Transverse colon (tissue), 4 donors: ENCODE measurements around the gene TIMM22. TPM values are rescaled to one million over a fixed set of nuclear protein-coding genes. Genes with fewer than 3 reads are reported as not detected.

Source experiments
- DNase-seq: peaks from one replicate; pipeline ENCODE4 v3.0.0-alpha.2; 2019
- H3K27ac ChIP-seq, 4 donors: fragments of 200-600 bp; sonication (generic); 2 replicates each; pipeline ENCODE4 v1.5.1; 2016 to 2018; ENCODE audit warnings: inconsistent platforms in 4 of 4
- H3K27me3 ChIP-seq: fragments of 200-600 bp; sonication (generic); 2 replicates; pipeline ENCODE4 v1.5.1; 2017; ENCODE audit warnings: inconsistent platforms
- H3K36me3 ChIP-seq, 4 donors: fragments of 200-600 bp; sonication (generic); 2 replicates each; pipeline ENCODE4 v1.5.1; 2017 to 2019; ENCODE audit warnings: inconsistent platforms in 4 of 4
- H3K4me1 ChIP-seq, 4 donors: fragments of 200-600 bp; sonication (generic); 2 replicates each; pipeline ENCODE4 v1.5.1; 2017 to 2020; ENCODE audit warnings: inconsistent platforms in 4 of 4
- H3K4me3 ChIP-seq, 4 donors: fragments of 200-600 bp; sonication (generic); 1 replicate in 1 of 4; 2 replicates in 3 of 4; pipeline versions ENCODE4 v1.5.1 to v1.6.1; 2017 to 2019; ENCODE audit warnings: inconsistent platforms in 4 of 4
- H3K9me3 ChIP-seq, 2 donors: fragments of 200-600 bp; sonication (generic); 2 replicates each; pipeline ENCODE4 v1.5.1; 2017 to 2019; ENCODE audit warnings: inconsistent platforms in 2 of 2
- EP300 ChIP-seq: sonication (generic); formaldehyde crosslinking; IDR thresholded peaks from one replicate; pipeline ENCODE4 v1.6.1; 2017; ENCODE audit warnings: antibody characterized with exemption, low read depth
- POLR2A ChIP-seq: fragments of 450-650 bp; IDR thresholded peaks from one replicate; pipeline ENCODE4 v1.6.1; 2016; ENCODE audit warnings: antibody characterized with exemption, mild to moderate bottlenecking, moderate library complexity
- POLR2AphosphoS5 ChIP-seq, 3 donors: sonication (generic); formaldehyde crosslinking; IDR thresholded peaks; one replicate each; pipeline ENCODE4 v1.6.1; 2016; ENCODE audit warnings: antibody characterized with exemption in 3 of 3
- WGBS, 2 donors: methylation state at CpG; one replicate each; pipeline ENCODE4 v1.1.5; 2018; ENCODE audit warnings: low coverage in 1 of 2; 5-methylcytosine and 5-hydroxymethylcytosine counted together
- in situ Hi-C, 4 donors: fragments of 200-750 bp; cut with MboI; loops; one replicate each; pipeline versions ENCODE4 v1.15.0 to v1.15.1; 2017; ENCODE audit warnings: low sequenced_read_pairs in 3 of 4, low pct_ligation_motif_present in 1 of 4, low pct_unique_long_range_greater_than_20kb in 1 of 4
- intact Hi-C: fragments of 100-400 bp; cut with DNase I; formaldehyde crosslinking; loops from one replicate; pipeline ENCODE4 v1.15.1; 2023; ENCODE audit warnings: low total_unique reads
- total RNA-seq, 4 donors: library from RNA; depleted of rRNA; stranded (reverse); fragments of >200 nt; gene quantifications; one replicate each; pipeline ENCODE4 v1.1.0, GENCODE V29; 2016
- TF ChIP-seq, protein P1 (sequence below), 5 experiments: fragments of 200-600 bp in 3 of 5; fragments of 450-650 bp in 2 of 5; sonication (generic) in 3 of 5; IDR thresholded peaks; 1 replicate in 2 of 5; 2 replicates in 3 of 5; pipeline ENCODE4 v1.5.1; 2016 to 2017; ENCODE audit warnings: antibody characterized with exemption in 5 of 5, inconsistent platforms in 3 of 5, mild to moderate bottlenecking in 2 of 5, moderate library complexity in 1 of 5

Gene TIMM22
- total RNA-seq, 4 donors from 2014 or later = 10.5 to 17.6 (median 12.1) TPM

DNA sequence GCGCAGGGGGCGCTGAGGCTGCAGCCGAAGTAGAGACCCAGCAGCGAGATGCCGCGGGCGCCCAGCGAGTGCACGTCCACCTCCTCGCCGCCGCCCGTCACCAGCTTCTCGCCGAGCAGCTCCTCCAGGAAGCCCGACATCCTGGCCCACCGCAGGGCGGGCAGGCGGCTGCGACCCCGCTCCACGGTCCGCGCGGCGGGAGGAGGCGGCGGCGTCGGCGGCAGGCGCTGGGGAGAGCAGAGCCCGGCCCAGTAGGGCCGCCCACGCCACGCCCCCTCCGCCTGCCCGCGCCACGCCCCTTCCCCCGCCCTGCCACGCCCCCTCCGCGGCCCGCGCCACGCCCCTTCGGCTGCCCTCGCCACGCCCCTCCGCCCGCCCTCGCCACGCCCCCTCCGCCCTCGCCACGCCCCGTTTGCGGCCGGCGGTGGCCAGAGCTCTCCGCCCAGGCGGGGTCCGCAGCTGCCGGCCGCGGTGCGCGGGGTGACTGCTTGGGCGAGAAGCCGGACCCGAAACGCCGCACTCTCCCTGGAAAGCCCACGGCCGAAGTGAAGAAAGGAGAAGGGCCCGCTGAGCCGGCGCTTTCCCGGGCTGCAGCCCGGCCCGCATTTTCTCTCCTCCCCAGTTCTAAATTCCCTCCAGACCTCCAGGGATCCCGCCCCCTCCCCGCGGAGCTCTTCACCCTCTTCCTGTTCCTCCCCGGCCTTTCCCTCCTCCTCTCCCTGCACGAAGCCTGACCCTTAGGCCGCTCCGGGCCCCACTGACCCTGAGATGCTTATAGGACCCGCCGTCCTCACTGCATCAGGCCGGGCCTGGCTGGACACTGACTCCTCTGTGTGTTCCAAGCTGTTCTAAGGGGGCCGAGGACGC is 17.2 kb upstream of the TIMM22 start, which contains the start of gene NXN:
TSS of gene NXN (minus strand) at position 238 of the 867 bp plus-strand sequence.
- Histone ChIP-seq H3K36me3 (no peaks in the 10 kb centered on the region), H3K4me3 (peak within 1 kb of the TSS; percentile 56 to 84 (median 68)), H3K4me1 (peaks cover 0 to 37% (median 20%) of the 10 kb centered on the region in 4 donors), H3K27ac (peak within 1 kb of the TSS; percentile 80 to 91 (median 90)), H3K9me3 (no peaks in the 10 kb centered on the region), H3K27me3 (peaks cover 34% of the 10 kb centered on the region)
- WGBS, 2 donors = 2% methylated on average over 47 of the region's 94 CpGs; no CpG with 5 or more reads in 1 of the 2 donors
- in situ Hi-C loops = loop anchor here (10.0 kb wide), 2 partner anchors 185 to 195 kb away; partner anchors contain the start of genes GLOD4 (in 2 of the 4) and MRM3 (in 2 of the 4)
- TF ChIP-seq POLR2A = peak; percentile 27
- TF ChIP-seq POLR2AphosphoS5 (IDR thresholded peaks at IDR 0.05) = peak; percentile 28 to 76 (median 54)
- TF ChIP-seq EP300 = no peak
- TF ChIP-seq, protein P1, sequence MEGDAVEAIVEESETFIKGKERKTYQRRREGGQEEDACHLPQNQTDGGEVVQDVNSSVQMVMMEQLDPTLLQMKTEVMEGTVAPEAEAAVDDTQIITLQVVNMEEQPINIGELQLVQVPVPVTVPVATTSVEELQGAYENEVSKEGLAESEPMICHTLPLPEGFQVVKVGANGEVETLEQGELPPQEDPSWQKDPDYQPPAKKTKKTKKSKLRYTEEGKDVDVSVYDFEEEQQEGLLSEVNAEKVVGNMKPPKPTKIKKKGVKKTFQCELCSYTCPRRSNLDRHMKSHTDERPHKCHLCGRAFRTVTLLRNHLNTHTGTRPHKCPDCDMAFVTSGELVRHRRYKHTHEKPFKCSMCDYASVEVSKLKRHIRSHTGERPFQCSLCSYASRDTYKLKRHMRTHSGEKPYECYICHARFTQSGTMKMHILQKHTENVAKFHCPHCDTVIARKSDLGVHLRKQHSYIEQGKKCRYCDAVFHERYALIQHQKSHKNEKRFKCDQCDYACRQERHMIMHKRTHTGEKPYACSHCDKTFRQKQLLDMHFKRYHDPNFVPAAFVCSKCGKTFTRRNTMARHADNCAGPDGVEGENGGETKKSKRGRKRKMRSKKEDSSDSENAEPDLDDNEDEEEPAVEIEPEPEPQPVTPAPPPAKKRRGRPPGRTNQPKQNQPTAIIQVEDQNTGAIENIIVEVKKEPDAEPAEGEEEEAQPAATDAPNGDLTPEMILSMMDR (IDR thresholded peaks at IDR 0.05) = no peak
- peak; percentile 92 for DNase-seq
- intact Hi-C loops = loop anchor here (10.0 kb wide), 2 partner anchors 65 to 95 kb away; no protein-coding TSS in a partner anchor

DNA sequence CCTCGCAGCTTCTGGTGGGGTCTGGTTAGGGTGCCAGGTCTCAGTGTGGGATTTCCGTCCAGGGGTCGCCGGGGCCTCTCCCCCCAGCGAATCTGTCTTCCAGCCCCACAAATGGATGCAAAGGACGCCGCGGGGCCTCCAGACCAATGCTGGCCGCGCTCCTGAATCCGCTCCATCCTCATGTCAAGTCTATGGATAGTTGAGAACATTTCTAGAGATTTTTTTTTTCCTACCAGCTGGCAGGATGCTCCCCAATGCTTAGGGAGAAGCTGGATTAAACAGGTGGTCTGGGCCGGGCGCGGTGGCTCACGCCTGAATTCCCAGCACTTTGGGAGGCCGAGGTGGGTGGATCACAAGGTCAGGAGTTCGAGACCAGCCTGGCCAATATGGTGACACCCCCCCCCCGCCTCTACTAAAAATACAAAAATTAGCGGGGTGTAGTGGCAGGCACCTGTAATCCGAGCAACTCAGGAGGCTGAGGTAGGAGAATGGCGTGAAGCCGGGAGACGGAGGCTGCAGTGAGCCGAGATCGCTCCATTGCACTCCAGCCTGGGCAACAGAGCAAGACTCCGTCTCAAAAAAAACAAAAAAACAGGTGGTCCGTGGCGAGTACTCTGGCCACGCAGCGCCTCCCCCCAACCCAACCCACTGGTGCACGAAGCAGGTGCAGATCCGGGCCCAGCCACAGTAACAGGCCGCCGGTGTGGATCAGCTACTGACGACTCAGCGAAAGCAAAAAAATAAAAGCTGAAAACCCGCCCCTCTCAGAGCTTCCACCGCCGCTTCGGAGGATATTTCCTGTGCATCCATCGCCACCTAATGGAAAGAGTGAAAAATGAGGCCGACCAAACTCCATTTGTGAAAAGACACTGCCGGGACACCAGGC is 16.3 kb upstream of the TIMM22 start:
- intact Hi-C loops = loop anchor here (1.0 kb wide), 1 partner anchor 185 kb away; no protein-coding TSS in a partner anchor
- peak overlapping the region; percentile 79 to 91 (median 86) for H3K27ac ChIP-seq
- peaks cover 32% of the 10 kb centered on the region for H3K27me3 ChIP-seq
- DNase-seq = peak; percentile 81
- H3K4me1 ChIP-seq = peaks cover 0 to 29% (median 18%) of the 10 kb centered on the region in 4 donors
- no peaks in the 10 kb centered on the region for H3K9me3 ChIP-seq
- H3K36me3 ChIP-seq = no peaks in the 10 kb centered on the region
- H3K4me3 ChIP-seq = peak overlapping the region in 3 of 4 donors; percentile 56 to 84 (median 61)
- in situ Hi-C loops = loop anchor here (10.0 kb wide), 2 partner anchors 186 to 196 kb away; partner anchors contain the start of genes GLOD4 (in 2 of the 4) and MRM3 (in 2 of the 4)
- 0 to 27% methylated on average over 12 to 42 of the region's 43 CpGs for WGBS, 2 donors
- TF ChIP-seq EP300 = no peak
- no peak for TF ChIP-seq POLR2A
- TF ChIP-seq, protein P1 (IDR thresholded peaks at IDR 0.05) = peak; percentile 64 to 90 (median 69)
- TF ChIP-seq POLR2AphosphoS5 (IDR thresholded peaks at IDR 0.05) = peak in 1 of 3 donors; percentile 32

DNA sequence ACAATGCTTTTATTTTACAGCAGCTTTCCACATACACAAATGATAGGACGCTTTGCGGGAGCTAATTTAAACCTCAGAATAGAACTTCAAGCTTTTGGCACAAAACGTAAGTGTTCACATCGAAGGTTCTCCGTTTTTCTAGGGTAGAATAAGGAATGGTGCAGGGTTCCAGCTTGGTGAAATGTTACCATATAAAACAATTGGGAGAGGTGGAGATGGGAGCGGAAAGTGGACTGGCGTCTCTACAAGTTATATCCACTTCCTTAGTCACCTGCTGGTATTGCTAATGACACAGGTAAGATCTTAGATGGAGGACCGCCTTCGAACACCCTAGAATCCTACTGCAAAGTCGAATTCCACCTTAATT is 15.7 kb upstream of the TIMM22 start:
- in situ Hi-C loops (loop anchor here (10.0 kb wide), 2 partner anchors 186 to 196 kb away; partner anchors contain the start of genes GLOD4 (in 2 of the 4) and MRM3 (in 2 of the 4)), intact Hi-C loops (loop anchor here (1.0 kb wide), 1 partner anchor 186 kb away; no protein-coding TSS in a partner anchor)
- 37 to 40% methylated on average over 9 to 10 of the region's 10 CpGs for WGBS, 2 donors

More for the DNA sequence above, 15.7 kb upstream of the TIMM22 start:
- no peak overlapping the region for H3K27ac ChIP-seq
- H3K4me3 ChIP-seq = no peak overlapping the region
- no peaks in the 10 kb centered on the region for H3K9me3 ChIP-seq
- no peaks in the 10 kb centered on the region for H3K36me3 ChIP-seq
- H3K27me3 ChIP-seq = peaks cover 26% of the 10 kb centered on the region
- no peak for DNase-seq
- peaks cover 0 to 23% (median 17%) of the 10 kb centered on the region in 4 donors for H3K4me1 ChIP-seq
- TF ChIP-seq, protein P1 (IDR thresholded peaks at IDR 0.05) = no peak
- no peak for TF ChIP-seq POLR2A
- TF ChIP-seq POLR2AphosphoS5 (IDR thresholded peaks at IDR 0.05) = no peak
